Gastrocnemius medialis (tissue), 4 donors: ENCODE results near the gene LDLRAD4.

Experiments used
- CTCF ChIP-seq, 5 experiments: fragments of 450-650 bp in 3 of 5; fragments of 200-600 bp in 2 of 5; sonication (generic) in 2 of 5; IDR thresholded peaks in 4 of 5; conservative IDR thresholded peaks in 1 of 5; 1 replicate in 4 of 5; 2 replicates in 1 of 5; pipeline ENCODE4 v1.5.1; 2016 to 2019; ENCODE audit warnings: antibody characterized with exemption in 5 of 5, mild to moderate bottlenecking in 3 of 5, moderate library complexity in 3 of 5
- POLR2A ChIP-seq, 2 donors: fragments of 450-650 bp; IDR thresholded peaks; one replicate each; pipeline ENCODE4 v1.6.1; 2017; ENCODE audit warnings: antibody characterized with exemption in 2 of 2, mild to moderate bottlenecking in 2 of 2, moderate library complexity in 2 of 2

DNA sequence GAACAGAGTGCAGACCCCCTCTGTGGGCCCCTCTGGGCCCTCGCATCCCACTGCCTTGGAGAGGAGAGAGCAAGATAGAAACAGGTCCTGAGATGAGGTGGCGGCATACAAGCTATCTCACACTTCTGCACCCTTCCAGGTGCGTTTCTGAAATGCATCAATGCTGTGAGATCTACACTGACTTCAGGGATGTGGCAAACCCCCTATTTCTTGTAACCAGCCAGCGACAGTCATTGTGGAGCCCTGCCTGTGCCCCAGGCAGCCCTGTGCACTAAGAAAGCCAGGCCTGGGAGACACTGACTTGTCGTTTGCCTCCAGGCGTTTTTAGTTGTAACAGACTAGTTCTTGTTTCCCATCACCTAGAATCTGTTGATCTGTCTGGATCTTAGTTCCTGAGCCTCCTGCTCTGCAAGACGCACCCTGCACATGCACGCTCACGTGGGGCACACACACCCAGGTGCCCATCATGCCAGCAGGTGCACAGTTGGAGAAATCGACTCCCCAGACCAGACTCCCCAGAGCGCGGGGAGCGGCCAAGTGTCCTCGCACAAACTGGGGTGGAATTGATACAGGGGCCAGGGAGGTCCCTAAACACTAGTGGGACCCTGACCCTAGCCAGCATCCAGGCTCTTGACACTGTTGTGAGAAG is 269.8 kb downstream of the LDLRAD4 start:
- no peak for TF ChIP-seq CTCF (IDR thresholded peaks at IDR 0.05 in 4 of 5, conservative IDR thresholded peaks at IDR 0.05 in 1 of 5)
- no peak for TF ChIP-seq POLR2A (IDR thresholded peaks at IDR 0.05)
